AG09319 (cell line): Measurements from ENCODE around the gene PVALB.

Experiments
- DNase-seq: peaks from one replicate; pipeline ENCODE4 v3.0.0-alpha.2; 2010; ENCODE audit warnings: low read depth; ENCODE audit errors: extremely low read depth
- CTCF ChIP-seq: IDR thresholded peaks from 2 replicates; pipeline ENCODE4 v1.5.1; 2011; ENCODE audit warnings: low read depth, mild to moderate bottlenecking, inconsistent platforms, low read length, moderate library complexity

The PVALB gene

GRCh38 chr22:36781656-36782627 is 34.9 kb downstream of the PVALB start:
- peak; percentile 82 for TF ChIP-seq CTCF
- DNase-seq = peak; percentile 36

GRCh38 chr22:36778020-36778419 is 38.8 kb downstream of the PVALB start:
- DNase-seq = no peak
- no peak for TF ChIP-seq CTCF

- DNase-seq = no peak
- TF ChIP-seq CTCF = no peak
Measured at GRCh38 chr22:36776722-36777121, 40.1 kb downstream of the PVALB start.

GRCh38 chr22:36775964-36776669 is 40.7 kb downstream of the PVALB start, which contains the start of gene IFT27:
Gene IFT27, minus strand, starts transcription at chr22:36776119. Its CDS starts 412 bp downstream, at chr22:36775707.
- no peak for TF ChIP-seq CTCF
- peak; percentile 100 for DNase-seq

GRCh38 chr22:36775586-36775963 is 41.3 kb downstream of the PVALB start:
- DNase-seq = no peak
- no peak for TF ChIP-seq CTCF

- DNase-seq = no peak
- TF ChIP-seq CTCF = peak; percentile 32
Measured at GRCh38 chr22:36773935-36774334, 42.9 kb downstream of the PVALB start.

- no peak for DNase-seq
- no peak for TF ChIP-seq CTCF
Measured at GRCh38 chr22:36772451-36772850, 44.4 kb downstream of the PVALB start.
